ENCODE data around the gene CNNM4.
A peak's percentile ranks its signal among the peaks of the same experiment; 100 is the strongest.

Gene CNNM4

DNA sequence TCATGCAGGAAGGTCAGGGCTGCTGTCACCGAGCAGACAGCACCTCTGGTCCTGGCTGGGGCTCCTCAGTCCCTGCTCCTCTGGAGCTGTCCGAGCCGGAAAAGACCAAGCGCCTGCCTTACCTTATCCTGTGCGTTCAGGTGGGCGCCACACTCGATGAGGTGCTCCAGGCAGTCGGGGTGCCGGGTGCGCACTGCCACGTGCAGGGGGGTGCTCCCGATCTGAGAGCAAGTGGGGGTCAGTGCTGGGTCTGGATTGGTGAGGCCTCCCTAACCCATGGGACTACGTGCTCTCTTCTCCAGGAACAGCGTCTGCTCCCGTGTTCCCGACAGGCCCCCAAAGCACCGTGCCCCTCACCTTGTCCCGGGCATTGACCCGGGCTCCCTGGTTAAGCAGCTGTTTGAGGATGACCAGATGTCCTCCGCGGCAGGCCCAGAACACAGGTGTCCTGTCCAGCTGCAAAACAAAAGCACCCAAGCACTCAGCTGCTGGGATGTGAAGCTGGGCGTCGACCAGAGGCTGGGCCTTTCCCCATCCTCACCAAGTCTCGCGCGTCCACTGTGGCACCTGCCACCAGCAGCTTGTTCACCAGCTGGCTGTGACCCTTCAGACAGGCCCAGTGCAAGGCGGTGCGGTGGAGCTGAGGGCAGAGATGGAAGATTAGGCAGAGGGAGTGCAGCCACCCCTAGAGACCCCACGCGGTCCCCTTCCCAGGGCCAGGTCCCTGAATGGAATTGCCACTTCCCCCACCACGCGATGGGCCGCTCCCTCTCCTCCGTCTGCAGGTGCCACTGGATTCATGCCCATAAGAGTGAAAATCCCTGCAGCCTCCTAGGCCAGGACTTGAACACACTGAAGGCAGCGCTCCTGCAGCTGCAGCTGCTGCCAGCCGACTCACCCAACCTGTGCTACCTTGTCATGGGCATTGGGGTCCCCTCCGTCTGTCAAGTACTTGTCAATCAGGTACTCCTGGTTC is 79.5 kb downstream of the CNNM4 start:
- H3K9me3 ChIP-seq (ENCODE audit: control insufficient read depth, insufficient read depth, low read length): no peaks in the 10 kb centered on the region
- no peak overlapping the region for H3K4me3 ChIP-seq (ENCODE audit: low read depth, low read length)
- H3K27ac ChIP-seq (ENCODE audit: low read depth, low read length): no peak overlapping the region
- H3K36me3 ChIP-seq (ENCODE audit: control insufficient read depth, insufficient read depth, low read length): peaks cover 17% of the 10 kb centered on the region
- no peaks in the 10 kb centered on the region; the same call in 1 of the 2 replicates for H3K4me1 ChIP-seq (ENCODE audit: control insufficient read depth, insufficient read depth, low read length)
- no peak overlapping the region for H3K9ac ChIP-seq (ENCODE audit: low read depth, low read length)
- H3K27me3 ChIP-seq (ENCODE audit: control insufficient read depth, insufficient read depth, low read length): no peaks in the 10 kb centered on the region

DNA sequence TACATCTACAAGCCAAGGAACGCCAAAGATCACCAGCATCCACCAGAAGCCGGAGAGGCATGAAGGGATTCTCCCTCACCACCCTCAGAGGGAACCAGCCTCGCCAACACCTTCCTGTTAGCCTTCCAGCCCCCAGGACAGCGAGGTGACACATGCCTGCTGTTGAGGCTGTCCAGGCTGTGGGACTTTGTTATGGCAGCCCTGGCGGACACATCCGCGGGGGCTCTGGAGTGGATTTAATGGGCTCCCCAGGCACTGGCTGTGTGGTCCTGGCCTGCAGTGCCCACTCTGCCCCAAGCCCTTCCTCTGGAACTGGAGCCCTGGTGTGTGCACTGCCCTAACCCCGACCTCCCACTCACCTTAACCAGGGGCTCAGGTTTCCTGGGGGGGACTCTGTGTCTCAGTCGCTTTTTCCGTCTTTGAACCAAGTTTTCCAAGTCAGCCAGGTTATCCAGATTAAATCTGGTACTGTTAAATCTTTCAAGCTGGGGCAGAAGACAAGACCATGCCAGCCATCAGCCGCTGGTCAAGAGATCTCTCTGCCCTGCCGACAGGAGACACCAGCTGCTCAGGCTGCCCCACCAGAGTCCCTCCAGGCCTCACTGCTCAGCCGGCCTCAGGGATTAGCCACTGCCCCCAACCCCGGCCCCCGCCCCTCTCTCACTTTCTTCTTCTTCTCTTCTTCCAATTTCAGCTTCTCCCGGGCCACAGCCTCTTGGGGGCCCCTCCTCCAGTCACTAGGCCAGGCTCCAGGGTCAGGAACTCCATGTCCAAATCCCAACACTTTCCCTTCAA is 81.2 kb downstream of the CNNM4 start:
- H3K9me3 ChIP-seq (ENCODE audit: control insufficient read depth, insufficient read depth, low read length): no peaks in the 10 kb centered on the region
- peaks cover 24% of the 10 kb centered on the region for H3K36me3 ChIP-seq (ENCODE audit: control insufficient read depth, insufficient read depth, low read length)
- H3K9ac ChIP-seq (ENCODE audit: low read depth, low read length): no peak overlapping the region
- H3K27ac ChIP-seq (ENCODE audit: low read depth, low read length): no peak overlapping the region
- no peaks in the 10 kb centered on the region; the same call in 1 of the 2 replicates for H3K4me1 ChIP-seq (ENCODE audit: control insufficient read depth, insufficient read depth, low read length)
- no peaks in the 10 kb centered on the region for H3K27me3 ChIP-seq (ENCODE audit: control insufficient read depth, insufficient read depth, low read length)
- H3K4me3 ChIP-seq (ENCODE audit: low read depth, low read length): no peak overlapping the region

DNA sequence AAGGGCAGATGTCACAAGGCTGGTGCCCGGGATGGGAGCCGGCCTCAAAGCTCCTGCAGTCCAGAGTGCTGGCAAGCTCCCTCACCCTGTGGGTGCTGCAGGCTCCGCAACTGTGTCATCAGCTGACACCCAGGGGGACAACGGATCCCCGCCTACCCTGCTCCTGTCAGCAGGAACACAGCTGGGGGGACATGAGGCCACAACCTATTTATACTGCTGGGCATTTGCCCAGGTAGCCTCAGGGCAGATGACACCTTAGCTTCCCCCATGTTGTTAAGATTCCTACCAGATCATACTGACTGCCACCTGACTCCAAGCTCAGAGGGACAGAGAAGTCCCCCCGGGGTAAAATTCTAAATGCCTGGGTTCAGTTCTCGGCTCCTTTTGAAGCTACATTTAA is 81.9 kb downstream of the CNNM4 start:
- Histone ChIP-seq H3K27ac (ENCODE audit: low read depth, low read length) (peak overlapping the region; percentile 22), H3K4me1 (ENCODE audit: control insufficient read depth, insufficient read depth, low read length) (no peaks in the 10 kb centered on the region), H3K4me3 (ENCODE audit: low read depth, low read length) (no peak overlapping the region), H3K27me3 (ENCODE audit: control insufficient read depth, insufficient read depth, low read length) (no peaks in the 10 kb centered on the region), H3K9me3 (ENCODE audit: control insufficient read depth, insufficient read depth, low read length) (no peaks in the 10 kb centered on the region), H3K9ac (ENCODE audit: low read depth, low read length) (no peak overlapping the region), H3K36me3 (ENCODE audit: control insufficient read depth, insufficient read depth, low read length) (peaks cover 26% of the 10 kb centered on the region; the same call in 1 of the 2 replicates)

DNA sequence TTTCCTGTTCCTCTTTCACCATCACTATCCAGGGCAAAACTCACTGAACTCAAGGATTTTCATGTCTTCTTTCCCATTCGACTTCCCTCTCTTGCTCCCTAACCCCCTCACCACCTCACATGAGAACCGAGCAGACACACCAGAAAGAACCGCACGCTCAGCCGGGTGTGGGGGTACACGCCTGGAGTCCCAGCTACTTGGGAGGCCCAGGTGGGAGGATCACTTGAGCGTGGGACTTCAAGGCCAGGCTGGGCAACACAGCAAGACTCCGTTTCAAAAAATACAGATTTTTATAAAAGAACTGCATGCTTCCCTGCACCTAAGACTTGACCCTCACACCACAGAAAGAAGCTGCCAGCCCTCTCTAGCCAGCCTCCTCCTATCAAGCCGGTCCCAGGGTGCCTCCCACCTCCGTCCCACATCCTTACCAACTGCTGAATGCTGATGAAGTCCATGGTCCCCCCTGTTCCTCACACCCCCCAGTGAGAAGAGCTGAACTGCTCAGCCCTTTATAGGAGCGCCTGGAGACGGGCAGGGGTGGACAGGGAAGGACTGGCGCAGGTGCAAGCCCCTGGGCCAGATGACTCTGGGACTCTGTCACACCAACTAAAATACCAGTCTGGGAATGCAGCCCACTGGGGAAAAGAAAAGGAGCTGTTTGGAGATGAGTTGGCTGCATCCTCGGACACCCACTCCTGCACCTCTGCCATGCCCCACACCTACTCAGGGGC is 83.0 kb downstream of the CNNM4 start, which contains the start of gene ANKRD23:
TSS of gene ANKRD23 (minus strand) at position 484 of the 731 bp plus-strand sequence. CDS start at position 455, 29 bp downstream.
- Histone ChIP-seq H3K27ac (ENCODE audit: low read depth, low read length) (peak within 1 kb of the TSS; percentile 22), H3K4me1 (ENCODE audit: control insufficient read depth, insufficient read depth, low read length) (no peaks in the 10 kb centered on the region), H3K4me3 (ENCODE audit: low read depth, low read length) (no peak within 1 kb of the TSS), H3K36me3 (ENCODE audit: control insufficient read depth, insufficient read depth, low read length) (peaks cover 26% of the 10 kb centered on the region), H3K9ac (ENCODE audit: low read depth, low read length) (no peak within 1 kb of the TSS), H3K27me3 (ENCODE audit: control insufficient read depth, insufficient read depth, low read length) (no peaks in the 10 kb centered on the region), H3K9me3 (ENCODE audit: control insufficient read depth, insufficient read depth, low read length) (no peaks in the 10 kb centered on the region)

DNA sequence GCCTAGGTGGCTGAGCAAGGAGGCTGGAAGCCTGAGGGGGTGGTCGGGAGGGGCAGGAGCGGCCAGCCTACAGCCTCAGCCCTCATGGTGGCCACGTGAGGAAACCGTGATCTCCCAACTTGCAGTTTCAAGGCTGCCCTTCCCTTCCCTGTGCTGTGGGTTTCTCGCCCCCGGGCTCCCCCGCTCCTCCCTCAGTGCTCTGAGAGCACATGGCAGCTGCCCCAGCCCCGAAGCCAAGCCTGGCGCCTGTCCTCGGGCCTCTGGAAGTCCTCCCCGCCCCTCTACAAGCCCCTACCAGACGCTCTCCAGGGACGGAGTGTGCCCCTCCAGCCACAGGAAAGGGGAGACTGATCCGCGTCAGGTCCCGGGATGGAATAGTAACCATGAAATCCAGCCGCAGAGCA is 83.7 kb downstream of the CNNM4 start:
- no peaks in the 10 kb centered on the region for H3K27me3 ChIP-seq (ENCODE audit: control insufficient read depth, insufficient read depth, low read length)

DNA sequence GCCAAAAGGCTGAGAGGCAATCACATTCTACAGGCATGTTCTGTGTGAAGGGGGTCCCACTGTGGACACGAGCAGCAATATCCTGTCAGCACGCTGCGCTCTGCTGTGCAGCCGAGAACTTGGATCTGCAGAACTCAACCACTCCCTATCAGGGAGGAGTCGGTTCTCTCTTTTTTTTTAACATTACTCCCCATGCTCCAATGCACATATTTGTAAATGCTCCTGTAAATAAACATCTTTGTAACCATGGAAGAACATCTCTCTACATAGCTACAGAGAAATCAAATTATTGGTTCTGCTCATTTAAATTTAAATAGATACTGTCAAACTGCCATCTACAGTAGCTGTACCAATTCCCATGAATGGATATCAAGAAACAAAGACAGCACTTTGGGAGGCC is 86.1 kb downstream of the CNNM4 start:
- Histone ChIP-seq H3K4me3 (ENCODE audit: low read depth, low read length) (no peak overlapping the region), H3K9ac (ENCODE audit: low read depth, low read length) (no peak overlapping the region), H3K27me3 (ENCODE audit: control insufficient read depth, insufficient read depth, low read length) (no peaks in the 10 kb centered on the region), H3K36me3 (ENCODE audit: control insufficient read depth, insufficient read depth, low read length) (peaks cover 44% of the 10 kb centered on the region), H3K4me1 (ENCODE audit: control insufficient read depth, insufficient read depth, low read length) (no peaks in the 10 kb centered on the region), H3K27ac (ENCODE audit: low read depth, low read length) (no peak overlapping the region), H3K9me3 (ENCODE audit: control insufficient read depth, insufficient read depth, low read length) (no peaks in the 10 kb centered on the region)

More for the DNA sequence above, 83.7 kb downstream of the CNNM4 start:
- Histone ChIP-seq H3K4me3 (ENCODE audit: low read depth, low read length) (no peak overlapping the region), H3K36me3 (ENCODE audit: control insufficient read depth, insufficient read depth, low read length) (peaks cover 24% of the 10 kb centered on the region), H3K27ac (ENCODE audit: low read depth, low read length) (no peak overlapping the region), H3K9me3 (ENCODE audit: control insufficient read depth, insufficient read depth, low read length) (no peaks in the 10 kb centered on the region), H3K4me1 (ENCODE audit: control insufficient read depth, insufficient read depth, low read length) (no peaks in the 10 kb centered on the region), H3K9ac (ENCODE audit: low read depth, low read length) (no peak overlapping the region)

DNA sequence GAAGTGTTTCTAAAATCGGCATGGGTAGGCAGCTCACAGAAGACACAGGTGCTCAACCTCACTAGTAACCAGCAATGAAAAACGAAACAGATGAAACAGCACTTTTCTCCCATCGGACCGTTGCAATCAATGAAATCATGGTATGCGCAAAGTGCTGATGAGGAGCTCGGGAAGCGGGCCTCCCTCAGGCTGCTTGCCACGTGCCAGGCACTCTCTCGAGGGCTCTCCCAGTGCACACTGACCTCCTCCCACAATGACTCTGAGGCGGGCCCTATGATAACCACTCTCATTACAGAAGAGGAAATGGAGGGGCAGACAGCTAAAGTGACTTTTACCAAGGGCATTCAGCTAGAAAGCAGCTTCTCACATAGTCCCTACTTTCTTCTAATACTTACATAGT is 86.9 kb downstream of the CNNM4 start:
- peaks cover 49% of the 10 kb centered on the region for H3K36me3 ChIP-seq (ENCODE audit: control insufficient read depth, insufficient read depth, low read length)
- no peak overlapping the region for H3K9ac ChIP-seq (ENCODE audit: low read depth, low read length)
- H3K9me3 ChIP-seq (ENCODE audit: control insufficient read depth, insufficient read depth, low read length): no peaks in the 10 kb centered on the region
- no peaks in the 10 kb centered on the region for H3K27me3 ChIP-seq (ENCODE audit: control insufficient read depth, insufficient read depth, low read length)
- H3K27ac ChIP-seq (ENCODE audit: low read depth, low read length): no peak overlapping the region
- no peak overlapping the region for H3K4me3 ChIP-seq (ENCODE audit: low read depth, low read length)
- H3K4me1 ChIP-seq (ENCODE audit: control insufficient read depth, insufficient read depth, low read length): no peaks in the 10 kb centered on the region

DNA sequence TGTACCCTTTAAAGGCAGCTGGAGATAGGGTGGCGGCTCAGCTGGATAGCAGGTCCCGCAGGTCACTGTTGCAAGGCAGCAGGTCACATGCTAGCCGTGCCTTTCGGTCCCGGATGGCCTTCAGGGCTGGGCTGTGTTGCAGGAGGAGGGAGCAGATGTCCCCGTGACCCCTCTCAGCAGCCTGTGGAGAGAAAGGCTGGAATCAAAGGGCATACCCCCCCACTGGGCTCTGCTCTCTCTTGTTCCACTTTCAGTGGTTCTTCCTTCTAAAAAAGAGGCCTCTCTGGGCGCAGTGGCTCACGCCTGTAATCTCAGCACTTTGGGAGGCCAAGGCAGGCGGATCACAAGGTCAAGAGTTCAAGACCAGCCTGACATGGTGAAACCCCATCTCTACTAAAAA is 87.6 kb downstream of the CNNM4 start:
- Histone ChIP-seq H3K9ac (ENCODE audit: low read depth, low read length) (no peak overlapping the region), H3K4me1 (ENCODE audit: control insufficient read depth, insufficient read depth, low read length) (no peaks in the 10 kb centered on the region), H3K27me3 (ENCODE audit: control insufficient read depth, insufficient read depth, low read length) (no peaks in the 10 kb centered on the region), H3K4me3 (ENCODE audit: low read depth, low read length) (no peak overlapping the region), H3K9me3 (ENCODE audit: control insufficient read depth, insufficient read depth, low read length) (no peaks in the 10 kb centered on the region), H3K27ac (ENCODE audit: low read depth, low read length) (no peak overlapping the region), H3K36me3 (ENCODE audit: control insufficient read depth, insufficient read depth, low read length) (peaks cover 56% of the 10 kb centered on the region)

DNA sequence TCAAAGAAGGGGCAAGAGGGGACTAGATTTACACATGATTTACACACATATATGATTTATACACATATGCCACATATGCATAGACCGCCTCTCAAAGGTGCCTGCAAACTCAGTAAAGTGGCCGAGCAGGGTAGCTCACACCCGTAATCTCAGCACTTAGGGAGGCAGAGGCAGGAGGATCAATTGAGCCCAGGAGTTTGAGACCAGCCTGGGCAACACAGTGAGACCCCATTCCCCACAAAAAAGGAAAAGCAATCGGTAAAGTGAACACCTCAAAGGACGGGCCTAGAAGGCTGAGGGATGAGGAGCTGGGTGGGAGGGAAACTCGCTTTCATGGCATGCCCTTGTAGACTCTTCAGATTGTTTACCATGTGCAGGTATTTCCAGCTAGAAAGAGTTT is 92.0 kb downstream of the CNNM4 start:
- Histone ChIP-seq H3K27me3 (ENCODE audit: control insufficient read depth, insufficient read depth, low read length) (no peaks in the 10 kb centered on the region), H3K27ac (ENCODE audit: low read depth, low read length) (no peak overlapping the region), H3K9me3 (ENCODE audit: control insufficient read depth, insufficient read depth, low read length) (no peaks in the 10 kb centered on the region), H3K4me3 (ENCODE audit: low read depth, low read length) (no peak overlapping the region), H3K36me3 (ENCODE audit: control insufficient read depth, insufficient read depth, low read length) (peaks cover 53% of the 10 kb centered on the region), H3K4me1 (ENCODE audit: control insufficient read depth, insufficient read depth, low read length) (peaks cover 7% of the 10 kb centered on the region; the same call in 1 of the 2 replicates), H3K9ac (ENCODE audit: low read depth, low read length) (no peak overlapping the region)

DNA sequence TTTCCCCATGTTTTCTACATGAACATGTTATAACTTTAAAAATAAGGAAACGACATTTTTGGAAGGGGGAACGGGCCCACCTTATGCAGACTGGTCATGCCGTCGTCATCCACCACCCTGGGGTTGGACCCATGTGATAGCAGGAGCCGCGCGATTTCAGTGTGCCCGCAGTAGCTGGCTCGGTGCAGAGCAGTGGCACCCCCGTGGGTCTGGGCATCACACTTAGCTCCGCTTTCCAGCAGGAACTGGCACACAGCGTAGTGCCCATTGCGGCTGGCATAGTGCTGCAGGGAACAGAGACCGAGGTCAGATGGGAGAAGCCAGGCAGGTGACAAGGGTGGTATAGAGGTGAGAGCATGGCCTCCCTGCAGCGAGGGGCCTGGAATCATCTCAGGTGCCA is 92.6 kb downstream of the CNNM4 start:
- H3K4me1 ChIP-seq (ENCODE audit: control insufficient read depth, insufficient read depth, low read length): peaks cover 7% of the 10 kb centered on the region; the same call in 1 of the 2 replicates
- no peaks in the 10 kb centered on the region for H3K27me3 ChIP-seq (ENCODE audit: control insufficient read depth, insufficient read depth, low read length)
- no peak overlapping the region for H3K9ac ChIP-seq (ENCODE audit: low read depth, low read length)
- H3K9me3 ChIP-seq (ENCODE audit: control insufficient read depth, insufficient read depth, low read length): no peaks in the 10 kb centered on the region
- no peak overlapping the region for H3K4me3 ChIP-seq (ENCODE audit: low read depth, low read length)
- peaks cover 47% of the 10 kb centered on the region for H3K36me3 ChIP-seq (ENCODE audit: control insufficient read depth, insufficient read depth, low read length)
- H3K27ac ChIP-seq (ENCODE audit: low read depth, low read length): no peak overlapping the region

Data from HUES48 (cell line).